CD4-positive, alpha-beta T cell treated with Interleukin-17A for 1 hour (primary cell): ENCODE results near the gene PTCD3.
A peak's percentile ranks its signal among the peaks of the same experiment; 100 is the strongest.

Experiments used
- DNase-seq: peaks from one replicate; pipeline ENCODE4 v3.0.0-alpha.2; 2020

Gene PTCD3

GRCh38 chr2:86082756-86083155 lies 23.3 kb upstream of the PTCD3 start:
- DNase-seq, result no peak

GRCh38 chr2:86087936-86088850 lies 17.8 kb upstream of the PTCD3 start:
- DNase-seq, result no peak

GRCh38 chr2:86094229-86094628 lies 11.8 kb upstream of the PTCD3 start:
- no peak for DNase-seq

GRCh38 chr2:86097114-86097896 lies 8.7 kb upstream of the PTCD3 start:
- no peak for DNase-seq

- no peak for DNase-seq
Measured at GRCh38 chr2:86097913-86098312, 8.1 kb upstream of the PTCD3 start.

- no peak for DNase-seq
Measured at GRCh38 chr2:86102157-86102556, 3.9 kb upstream of the PTCD3 start.

- peak; percentile 88 for DNase-seq
Measured at GRCh38 chr2:86105252-86105968, 625 bp upstream of the PTCD3 start, which contains the start of gene POLR1A. Gene POLR1A (minus strand): TSS chr2:86105886. CDS start chr2:86105776, 110 bp downstream.

GRCh38 chr2:86107031-86107430 lies 996 bp downstream of the PTCD3 start:
- DNase-seq, result no peak

- DNase-seq, result no peak
Measured at GRCh38 chr2:86118130-86118529, 12.1 kb downstream of the PTCD3 start.

- no peak for DNase-seq
Measured at GRCh38 chr2:86123328-86123925, 17.4 kb downstream of the PTCD3 start.

GRCh38 chr2:86124683-86125082 lies 18.6 kb downstream of the PTCD3 start:
- no peak for DNase-seq

- DNase-seq, result no peak
Measured at GRCh38 chr2:86134709-86135108, 28.7 kb downstream of the PTCD3 start.

- no peak for DNase-seq
Measured at GRCh38 chr2:86135653-86136052, 29.6 kb downstream of the PTCD3 start.

- DNase-seq, result no peak
Measured at GRCh38 chr2:86136141-86136540, 30.1 kb downstream of the PTCD3 start.

GRCh38 chr2:86138736-86139625 lies 32.9 kb downstream of the PTCD3 start:
- no peak for DNase-seq

GRCh38 chr2:86139981-86140380 lies 33.9 kb downstream of the PTCD3 start:
- DNase-seq, result no peak

- no peak for DNase-seq
Measured at GRCh38 chr2:86140969-86141392, 34.9 kb downstream of the PTCD3 start.

- DNase-seq, result no peak
Measured at GRCh38 chr2:86142436-86143257, 36.6 kb downstream of the PTCD3 start.

GRCh38 chr2:86143307-86143706 lies 37.3 kb downstream of the PTCD3 start:
- no peak for DNase-seq

- no peak for DNase-seq
Measured at GRCh38 chr2:86143926-86144685, 38.1 kb downstream of the PTCD3 start.
